HCT116 (cell line): Measurements from ENCODE around the gene EBP. TPM values are rescaled to one million over a fixed set of nuclear protein-coding genes. Genes with fewer than 3 reads are reported as not detected.
A peak's percentile ranks its signal among the peaks of the same experiment; 100 is the strongest.

Source experiments
- ATAC-seq: fragments of 200-7000 bp; cut with Tn5 transposase; 2 replicates; pipeline ENCODE4 v1.9.1; 2020; ENCODE audit warnings: mild to moderate bottlenecking, moderate library complexity
- BruUV-seq: library from RNA; stranded (reverse); fragments of 400-500 nt; replicated peaks from 2 replicates; lab custom pipeline; 2021; lab: Mats Ljungman, UMichigan
- CTCF ChIA-PET: fragments of 300-600 bp; sonication (Branson Sonifier 250); formaldehyde crosslinking; loops from one replicate; lab custom pipeline; 2021; ENCODE audit warnings: antibody characterized with exemption; lab: Charles Lee
- POLR2A ChIA-PET: fragments of 300-600, 350-600 bp; sonication (Branson Sonifier 250); formaldehyde crosslinking; loops from one replicate; lab custom pipeline; 2021; ENCODE audit warnings: antibody characterized with exemption; lab: Charles Lee
- RAD21 ChIA-PET, 2 experiments: fragments of 300-600 bp; sonication (Branson Sonifier 250); formaldehyde crosslinking; loops; one replicate each; lab custom pipeline; 2023; ENCODE audit warnings: low total read pairs in 2 of 2; ENCODE audit not compliant: uncharacterized antibody in 2 of 2, unreplicated experiment in 2 of 2, low non-redundant PET in 1 of 2; lab: Charles Lee
- DNase-seq: peaks from one replicate; pipeline ENCODE4 v3.0.0-alpha.2; 2010; ENCODE audit warnings: low read depth, low spot score
- H2AFZ ChIP-seq: fragments of 200-600 bp; shearing (Covaris generic), sonication (generic); 2 replicates; pipeline ENCODE4 v1.6.1; 2017; ENCODE audit warnings: low read depth, mixed run types, mixed read lengths, antibody characterized with exemption, low read length; ENCODE audit not compliant: poor library complexity, severe bottlenecking
- H3K27ac ChIP-seq: 2 replicates; pipeline ENCODE4 v1.5.1; 2012; ENCODE audit warnings: low read depth, low read length
- H3K27me3 ChIP-seq: fragments of 200-600 bp; sonication (generic); 2 replicates; pipeline ENCODE4 v1.6.1; 2016; ENCODE audit warnings: mixed run types, low read length, mixed read lengths; ENCODE audit not compliant: insufficient read depth
- H3K36me3 ChIP-seq, 2 experiments: fragments of 200-500 bp in 1 of 2; fragments of 200-600 bp in 1 of 2; sonication (Bioruptor generic) in 1 of 2; sonication (generic) in 1 of 2; 2 replicates each; pipeline versions ENCODE4 v1.5.1 to v1.6.1; 2014 to 2016; ENCODE audit warnings: low read length in 2 of 2, inconsistent platforms in 1 of 2, mixed read lengths in 1 of 2, mixed run types in 1 of 2; ENCODE audit not compliant: insufficient read depth in 2 of 2, control insufficient read depth in 1 of 2
- H3K4me1 ChIP-seq, 2 experiments: fragments of 200-600 bp in 1 of 2; sonication (generic) in 1 of 2; 2 replicates each; pipeline versions ENCODE4 v1.5.1 to v1.6.1; 2012 to 2017; ENCODE audit warnings: low read length in 2 of 2, inconsistent platforms in 1 of 2, mild to moderate bottlenecking in 1 of 2, mixed read lengths in 1 of 2, mixed run types in 1 of 2, moderate library complexity in 1 of 2; ENCODE audit not compliant: insufficient read depth in 2 of 2, control insufficient read depth in 1 of 2
- H3K4me2 ChIP-seq: fragments of 200-600 bp; sonication (generic); 2 replicates; pipeline ENCODE4 v1.6.1; 2017; ENCODE audit warnings: mixed run types, low read length, mixed read lengths
- H3K4me3 ChIP-seq, 2 experiments: fragments of 200-600 bp in 1 of 2; sonication (generic) in 1 of 2; replicated peaks in 1 of 2; 2 replicates each; pipeline ENCODE4 v1.5.1; 2011 to 2016; ENCODE audit warnings: low read length in 2 of 2, control low read depth in 1 of 2, low read depth in 1 of 2, mild to moderate bottlenecking in 1 of 2, mixed read lengths in 1 of 2, mixed run types in 1 of 2
- H3K79me2 ChIP-seq: fragments of 200-600 bp; sonication (generic); 2 replicates; pipeline ENCODE4 v1.6.1; 2017; ENCODE audit warnings: mild to moderate bottlenecking, mixed run types, low read length, moderate library complexity, mixed read lengths; ENCODE audit not compliant: insufficient read depth
- H3K9ac ChIP-seq: fragments of 200-600 bp; sonication (generic); 2 replicates; pipeline ENCODE4 v1.6.1; 2016; ENCODE audit warnings: low read length, mixed read lengths
- H3K9me2 ChIP-seq: fragments of 200-600 bp; sonication (generic), shearing (Covaris generic); 2 replicates; pipeline ENCODE4 v1.6.1; 2017; ENCODE audit warnings: mixed run types, mild to moderate bottlenecking, moderate library complexity; ENCODE audit not compliant: insufficient read depth
- H3K9me3 ChIP-seq, 2 experiments: fragments of 200-500 bp in 1 of 2; fragments of 200-600 bp in 1 of 2; sonication (Bioruptor generic) in 1 of 2; sonication (generic) in 1 of 2; 2 replicates each; pipeline ENCODE4 v1.6.1; 2014 to 2017; ENCODE audit warnings: low read length in 2 of 2, mixed read lengths in 2 of 2, inconsistent platforms in 1 of 2, low read depth in 1 of 2, mild to moderate bottlenecking in 1 of 2, mixed run types in 1 of 2, moderate library complexity in 1 of 2; ENCODE audit not compliant: control insufficient read depth in 1 of 2, insufficient read depth in 1 of 2
- H4K20me1 ChIP-seq: fragments of 200-600 bp; sonication (generic), shearing (Covaris generic); 2 replicates; pipeline ENCODE4 v1.6.1; 2017; ENCODE audit warnings: mixed run types, mild to moderate bottlenecking, moderate library complexity; ENCODE audit not compliant: insufficient read depth
- CBX3 ChIP-seq: IDR thresholded peaks from 2 replicates; pipeline ENCODE4 v1.6.1; 2012; ENCODE audit warnings: low read depth
- ELF1 ChIP-seq: IDR thresholded peaks from 2 replicates; pipeline ENCODE4 v1.6.1; 2012; ENCODE audit warnings: low read depth, borderline replicate concordance
- EZH2 ChIP-seq: fragments of 200-600 bp; sonication (generic); IDR thresholded peaks from 2 replicates; pipeline ENCODE4 v1.6.1; 2017; ENCODE audit warnings: antibody characterized with exemption, mixed run types
- EZH2phosphoT487 ChIP-seq: fragments of 200-600 bp; IDR thresholded peaks from 2 replicates; pipeline ENCODE4 v1.6.1; 2018; ENCODE audit warnings: antibody characterized with exemption, borderline replicate concordance
- JUND ChIP-seq: IDR thresholded peaks from 2 replicates; pipeline ENCODE4 v1.6.1; 2012
- POLR2A ChIP-seq: IDR thresholded peaks from 2 replicates; pipeline ENCODE4 v1.7.0; 2011; ENCODE audit warnings: borderline replicate concordance; ENCODE audit not compliant: insufficient read depth, insufficient read length; ENCODE audit errors: extremely low read depth
- POLR2AphosphoS5 ChIP-seq: IDR thresholded peaks from 2 replicates; pipeline ENCODE4 v1.6.1; 2011; ENCODE audit warnings: mild to moderate bottlenecking, low read depth, low read length, moderate library complexity
- RAD21 ChIP-seq: IDR thresholded peaks from 2 replicates; pipeline ENCODE4 v1.6.1; 2012; ENCODE audit warnings: low read depth, mild to moderate bottlenecking
- REST ChIP-seq: IDR thresholded peaks from 2 replicates; pipeline ENCODE4 v1.6.1; 2012; ENCODE audit warnings: low read depth
- SRF ChIP-seq: IDR thresholded peaks from 2 replicates; pipeline ENCODE4 v1.6.1; 2012; ENCODE audit warnings: low read depth
- TCF7L2 ChIP-seq: IDR thresholded peaks from 2 replicates; pipeline ENCODE4 v1.7.0; 2011; ENCODE audit warnings: borderline replicate concordance, inconsistent platforms; ENCODE audit not compliant: insufficient read depth, insufficient read length; ENCODE audit errors: extremely low read depth
- YY1 ChIP-seq: IDR thresholded peaks from 2 replicates; pipeline ENCODE4 v1.6.1; 2011; ENCODE audit warnings: low read length, low read depth, moderate library complexity, mild to moderate bottlenecking; ENCODE audit not compliant: insufficient replicate concordance; ENCODE audit errors: extremely low read depth
- ZNF274 ChIP-seq: fragments of 200-500 bp; sonication (Bioruptor generic); IDR thresholded peaks from 2 replicates; pipeline ENCODE4 v1.6.1; 2014; ENCODE audit warnings: mild to moderate bottlenecking, low read depth, low read length, inconsistent platforms
- intact Hi-C: fragments of 100-400 bp; cut with micrococcal nuclease; formaldehyde crosslinking; loops from 2 replicates; pipeline ENCODE4 v1.10.0; 2022
- total RNA-seq: library from RNA; stranded (reverse); gene quantifications from one replicate; pipeline ENCODE4 v1.2.1, GENCODE V29; 2021; ENCODE audit not compliant: unreplicated experiment
- TF ChIP-seq, protein P1 (sequence below), 3 experiments: fragments of 200-600 bp in 1 of 3; sonication (generic) in 1 of 3; IDR thresholded peaks in 2 of 3; conservative IDR thresholded peaks in 1 of 3; 2 replicates each; pipeline ENCODE4 v1.5.1; 2012 to 2017; ENCODE audit warnings: low read depth in 2 of 3, low read length in 2 of 3, antibody characterized with exemption in 1 of 3, borderline replicate concordance in 1 of 3, control low read depth in 1 of 3, mild to moderate bottlenecking in 1 of 3, mixed read lengths in 1 of 3, mixed run types in 1 of 3, moderate library complexity in 1 of 3; ENCODE audit not compliant: insufficient read depth in 1 of 3
- TF ChIP-seq, protein P2 (sequence below): IDR thresholded peaks from 2 replicates; pipeline ENCODE4 v1.6.1; 2012

Gene EBP
- total RNA-seq, 1 experiment from 2014 or later: 93.8 TPM

GRCh38 chrX:48487362-48487798 is 34.2 kb upstream of the EBP start:
- Histone ChIP-seq H3K9ac (peak overlapping the region; percentile 52), H3K27ac (peak overlapping the region; percentile 36), H3K9me2 (no peaks in the 10 kb centered on the region), H2AFZ (no peak overlapping the region), H3K36me3 (peaks cover under 1 to 2% of the 10 kb centered on the region in 2 experiments; a peak in 1 of 4 replicates), H3K4me2 (peak overlapping the region; percentile 62), H3K79me2 (no peaks in the 10 kb centered on the region), H3K4me3 (peak overlapping the region in 1 of 2 experiments; percentile 9; a peak in 1 of 4 replicates), H4K20me1 (no peaks in the 10 kb centered on the region), H3K9me3 (no peaks in the 10 kb centered on the region), H3K27me3 (no peaks in the 10 kb centered on the region), H3K4me1 (peaks cover 6 to 51% of the 10 kb centered on the region in 2 experiments; a peak in 3 of 4 replicates)
- POLR2A ChIA-PET: no interaction called here
- peak; percentile 90 for DNase-seq
- BruUV-seq: no TSS peak
- RAD21 ChIA-PET: no interaction called here
- intact Hi-C loops: no loop called here
- CTCF ChIA-PET: no interaction called here
- TF ChIP-seq ZNF274 (no peak), YY1 (no peak)
- TF ChIP-seq, protein P1, sequence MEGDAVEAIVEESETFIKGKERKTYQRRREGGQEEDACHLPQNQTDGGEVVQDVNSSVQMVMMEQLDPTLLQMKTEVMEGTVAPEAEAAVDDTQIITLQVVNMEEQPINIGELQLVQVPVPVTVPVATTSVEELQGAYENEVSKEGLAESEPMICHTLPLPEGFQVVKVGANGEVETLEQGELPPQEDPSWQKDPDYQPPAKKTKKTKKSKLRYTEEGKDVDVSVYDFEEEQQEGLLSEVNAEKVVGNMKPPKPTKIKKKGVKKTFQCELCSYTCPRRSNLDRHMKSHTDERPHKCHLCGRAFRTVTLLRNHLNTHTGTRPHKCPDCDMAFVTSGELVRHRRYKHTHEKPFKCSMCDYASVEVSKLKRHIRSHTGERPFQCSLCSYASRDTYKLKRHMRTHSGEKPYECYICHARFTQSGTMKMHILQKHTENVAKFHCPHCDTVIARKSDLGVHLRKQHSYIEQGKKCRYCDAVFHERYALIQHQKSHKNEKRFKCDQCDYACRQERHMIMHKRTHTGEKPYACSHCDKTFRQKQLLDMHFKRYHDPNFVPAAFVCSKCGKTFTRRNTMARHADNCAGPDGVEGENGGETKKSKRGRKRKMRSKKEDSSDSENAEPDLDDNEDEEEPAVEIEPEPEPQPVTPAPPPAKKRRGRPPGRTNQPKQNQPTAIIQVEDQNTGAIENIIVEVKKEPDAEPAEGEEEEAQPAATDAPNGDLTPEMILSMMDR (IDR thresholded peaks at IDR 0.05 in 2 of 3, conservative IDR thresholded peaks at IDR 0.05 in 1 of 3; ENCODE audit: borderline replicate concordance in 1 of 3, insufficient read depth in 1 of 3, low read depth in 2 of 3, low read length in 2 of 3): no peak
- TF ChIP-seq, protein P2, sequence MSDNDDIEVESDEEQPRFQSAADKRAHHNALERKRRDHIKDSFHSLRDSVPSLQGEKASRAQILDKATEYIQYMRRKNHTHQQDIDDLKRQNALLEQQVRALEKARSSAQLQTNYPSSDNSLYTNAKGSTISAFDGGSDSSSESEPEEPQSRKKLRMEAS: no peak
- peak; percentile 90 for ATAC-seq

DNA sequence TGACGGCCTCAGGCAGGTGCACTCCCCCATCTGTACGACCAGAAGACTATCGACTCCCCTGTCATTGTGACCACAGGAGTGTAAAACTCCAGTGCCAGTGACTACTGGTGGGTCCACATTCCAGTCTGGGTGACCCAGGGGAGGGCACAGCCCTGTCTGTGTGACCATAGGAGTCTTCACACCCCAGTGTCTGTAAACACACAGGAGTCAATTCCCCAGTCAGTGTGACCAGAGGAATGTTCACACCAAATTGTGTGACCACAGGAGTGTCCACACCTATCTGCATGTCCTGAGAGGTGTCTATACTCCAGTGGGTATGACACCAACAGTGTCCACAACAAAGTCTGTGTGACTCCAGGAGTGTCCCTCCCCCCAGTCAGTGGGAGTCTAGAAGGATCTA is 33.6 kb upstream of the EBP start:
- no peaks in the 10 kb centered on the region for H3K27me3 ChIP-seq
- peak overlapping the region; percentile 52 for H3K9ac ChIP-seq
- peak overlapping the region; percentile 62 for H3K4me2 ChIP-seq
- no peak overlapping the region for H2AFZ ChIP-seq
- no peaks in the 10 kb centered on the region for H4K20me1 ChIP-seq
- DNase-seq (no peak), ATAC-seq (peak; percentile 24)
- POLR2A ChIA-PET: no interaction called here
- H3K27ac ChIP-seq: peak overlapping the region; percentile 36
- no peaks in the 10 kb centered on the region for H3K9me3 ChIP-seq
- H3K4me1 ChIP-seq: peaks cover 6 to 55% of the 10 kb centered on the region in 2 experiments; a peak in 3 of 4 replicates
- no peaks in the 10 kb centered on the region for H3K9me2 ChIP-seq
- intact Hi-C loops: no loop called here
- no peaks in the 10 kb centered on the region for H3K79me2 ChIP-seq
- CTCF ChIA-PET: no interaction called here
- RAD21 ChIA-PET: no interaction called here
- no TSS peak for BruUV-seq
- 0 out of 4 replicates have a peak overlapping the region, but pooled peaks of 1 of the 2 experiments have one; percentile 9 for H3K4me3 ChIP-seq
- H3K36me3 ChIP-seq: peaks cover 0 to under 1% of the 10 kb centered on the region in 2 experiments; a peak in 1 of 4 replicates
- TF ChIP-seq EZH2phosphoT487 (no peak), SRF (no peak), POLR2A (no peak), CBX3 (no peak), ELF1 (no peak), JUND (no peak), RAD21 (no peak), POLR2AphosphoS5 (no peak), TCF7L2 (no peak), ZNF274 (no peak), REST (no peak), EZH2 (no peak)
